Retinal pigment epithelial cell (primary cell): Measurements from ENCODE around the gene CYTH4.

ENCODE experiments used
- DNase-seq: peaks from one replicate; pipeline ENCODE4 v3.0.0-alpha.2; 2010; ENCODE audit warnings: low read depth
- H3K4me3 ChIP-seq: 2 replicates; pipeline ENCODE4 v1.5.1; 2011; ENCODE audit warnings: mild to moderate bottlenecking, low read length, control low read depth, moderate library complexity
- CTCF ChIP-seq: conservative IDR thresholded peaks from 2 replicates; pipeline ENCODE4 v1.5.1; 2011; ENCODE audit warnings: low read depth, low read length, control low read depth, inconsistent platforms

CYTH4 gene

GRCh38 chr22:37342065-37342464 lies 59.8 kb downstream of the CYTH4 start:
- DNase-seq = no peak
- no peak overlapping the region for H3K4me3 ChIP-seq
- no peak for TF ChIP-seq CTCF

- no peak overlapping the region for H3K4me3 ChIP-seq
- no peak for TF ChIP-seq CTCF
Measured at GRCh38 chr22:37343348-37343747, 61.0 kb downstream of the CYTH4 start.

GRCh38 chr22:37343863-37344734 lies 61.8 kb downstream of the CYTH4 start:
- TF ChIP-seq CTCF = no peak
- no peak overlapping the region for H3K4me3 ChIP-seq
- no peak for DNase-seq

More at GRCh38 chr22:37343348-37343747, 61.0 kb downstream of the CYTH4 start:
- DNase-seq = no peak

- TF ChIP-seq CTCF = no peak
- DNase-seq = no peak
- H3K4me3 ChIP-seq = no peak overlapping the region
Measured at GRCh38 chr22:37344735-37345449, 62.6 kb downstream of the CYTH4 start.

GRCh38 chr22:37345863-37346504 lies 63.7 kb downstream of the CYTH4 start:
- no peak overlapping the region for H3K4me3 ChIP-seq
- TF ChIP-seq CTCF = no peak

GRCh38 chr22:37346505-37346895 lies 64.2 kb downstream of the CYTH4 start:
- no peak for DNase-seq
- TF ChIP-seq CTCF = no peak
- H3K4me3 ChIP-seq = no peak overlapping the region

More at GRCh38 chr22:37345863-37346504, 63.7 kb downstream of the CYTH4 start:
- DNase-seq = no peak
